Measurements from ENCODE around the gene WDR37.

DNA sequence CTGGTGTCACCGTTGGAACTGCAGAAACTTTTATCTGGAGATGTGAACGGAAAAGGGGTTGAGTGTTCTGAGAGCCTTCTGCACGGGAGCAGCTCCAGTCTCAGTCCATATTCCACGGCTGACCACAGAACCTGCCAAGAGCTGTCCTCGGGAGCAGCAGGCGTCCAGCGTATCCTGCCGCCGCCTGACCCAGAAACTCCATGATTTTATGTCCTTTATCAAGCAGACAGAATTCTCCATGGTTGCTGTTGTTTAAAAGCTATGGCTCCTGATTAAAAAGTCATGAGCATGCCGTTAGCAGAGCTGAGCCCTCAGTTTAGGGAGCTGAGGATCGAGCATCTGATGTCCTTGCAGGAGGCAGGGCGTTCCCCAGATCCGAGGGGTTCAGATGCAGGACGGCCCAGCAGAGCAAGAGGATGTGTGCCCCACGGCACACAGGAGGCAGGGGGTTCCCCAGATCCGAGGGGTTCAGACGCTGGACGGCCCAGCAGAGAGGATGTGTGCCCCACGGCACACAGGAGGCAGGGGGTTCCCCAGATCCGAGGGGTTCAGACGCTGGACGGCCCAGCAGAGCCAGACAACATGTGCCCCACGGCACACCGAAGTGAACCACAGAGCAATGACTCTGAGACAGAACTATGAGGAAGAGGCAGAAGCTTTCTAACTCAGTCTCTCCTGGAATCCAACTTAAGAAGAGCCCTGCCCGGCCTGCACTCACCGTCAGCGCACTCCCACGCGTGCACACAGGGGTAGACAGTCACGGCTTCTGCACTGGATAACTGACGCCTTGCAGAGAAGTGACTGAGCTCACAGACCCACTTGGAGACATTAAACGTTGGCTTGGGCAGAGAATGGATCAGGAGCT lies 96.4 kb downstream of the WDR37 start:
- TF ChIP-seq CTCF (IDR thresholded peaks at IDR 0.05; ENCODE audit: low read length) (no peak), EZH2 (IDR thresholded peaks at IDR 0.05; ENCODE audit: borderline replicate concordance, low read length) (no peak)

Measured in OCI-LY1 (cell line).